Heart right ventricle (tissue), 16 donors: ENCODE measurements around the gene LDLRAD4. TPM values are rescaled to one million over a fixed set of nuclear protein-coding genes. Genes with fewer than 3 reads are reported as not detected.

Experiments used
- ATAC-seq, 8 donors: fragments of 200-7000 bp; cut with Tn5 transposase; one replicate each; pipeline ENCODE4 v1.9.1; 2020; ENCODE audit warnings: mild to moderate bottlenecking in 8 of 8, moderate library complexity in 8 of 8, moderate number of reproducible peaks in 1 of 8
- DNase-seq, 2 donors: peaks; one replicate each; pipeline ENCODE4 v3.0.0-alpha.2; 2020
- H3K27ac ChIP-seq, 10 donors: fragments of 200-600 bp; sonication (generic) in 2 of 10; one replicate each; pipeline versions ENCODE4 v1.5.0 to v1.8.0; 2020 to 2022; ENCODE audit warnings: mild to moderate bottlenecking in 3 of 10
- H3K27me3 ChIP-seq, 7 donors: fragments of 200-600 bp; one replicate each; pipeline ENCODE4 v1.8.0; 2021 to 2022; ENCODE audit warnings: mild to moderate bottlenecking in 2 of 7
- H3K36me3 ChIP-seq, 9 donors: fragments of 200-600 bp; sonication (generic) in 1 of 9; one replicate each; pipeline versions ENCODE4 v1.5.0 to v1.8.0; 2020 to 2022; ENCODE audit warnings: mild to moderate bottlenecking in 2 of 9
- H3K4me1 ChIP-seq, 9 donors: fragments of 200-600 bp; sonication (generic) in 1 of 9; one replicate each; pipeline versions ENCODE4 v1.5.0 to v1.8.0; 2020 to 2022; ENCODE audit warnings: mild to moderate bottlenecking in 4 of 9
- H3K4me3 ChIP-seq, 10 donors: fragments of 200-600 bp; sonication (generic) in 2 of 10; one replicate each; pipeline versions ENCODE4 v1.5.0 to v1.8.0; 2020 to 2022; ENCODE audit warnings: mild to moderate bottlenecking in 7 of 10, moderate library complexity in 2 of 10
- H3K9me3 ChIP-seq, 11 donors: fragments of 200-600 bp in 10 of 11; sonication (generic) in 2 of 11; one replicate each; pipeline versions ENCODE4 v1.5.0 to v1.8.0; 2013 to 2022; ENCODE audit warnings: mild to moderate bottlenecking in 2 of 11, control low read depth in 1 of 11, moderate library complexity in 1 of 11
- WGBS, 2 donors: extraction: QIAGEN DNeasy Blood & Tissue Kit; methylation state at CpG; one replicate each; pipeline ENCODE4 v1.1.7; 2013; ENCODE audit warnings: inconsistent platforms in 1 of 2; 5-methylcytosine and 5-hydroxymethylcytosine counted together
- intact Hi-C, 10 donors: fragments of 100-400 bp; cut with DNase I; formaldehyde crosslinking; loops; one replicate each; pipeline versions ENCODE4 v1.11.1 to v1.14.2; 2022
- polyA plus RNA-seq, 2 donors: library from polyadenylated mRNA; stranded (reverse); fragments of 200-250 nt; gene quantifications; one replicate each; pipeline ENCODE4 v1.2.3, GENCODE V29; 2013
- total RNA-seq, 10 donors: library from RNA; stranded (reverse); fragmentation: NEBNext Ultra II Directional in 3 of 10; extraction: Animal tissue kit (Norgen Biotek cat#: 25700) in 3 of 10; gene quantifications; one replicate each; pipeline versions ENCODE4 v1.2.1 to v1.2.4, GENCODE V29; 2021 to 2023
- TF ChIP-seq, protein P1 (sequence below), 9 donors: fragments of 200-600 bp; sonication (generic) in 2 of 9; IDR thresholded peaks; one replicate each; pipeline versions ENCODE4 v1.5.0 to v1.8.0; 2021 to 2022; ENCODE audit warnings: antibody characterized with exemption in 9 of 9, mild to moderate bottlenecking in 5 of 9, moderate library complexity in 1 of 9
- donor health status: Arrhythmogenic right ventricular cardiomyopathy.
- donor health status: ischemic (EF 13 %, LVEDD 7.1; RV severe dilation, severe dysfunction).
- donor health status: healthy with polysubstance abuse.
- donor health status: DM: no; HTN: yes; CAD: no.
- donor health status: DM: no; HTN: no; CAD: no.
- donor health status: ischemic (EF 25% LVEDD 6.9; RV normal size, moderate dysfunction).
- donor health status: ischemic (EF 25% LVEDD 5.7; RV mildly dilated, moderate dysfunction).
- donor health status: healthy.
- donor health status: DM: yes; HTN: yes; CAD: no.
- donor health status: Ischemic cardiomyopathy.
- donor health status: ischemic (EF 35%, LVEDD 5.7; RV mildly dilated, moderate dysfunction).
- donor health status: nonischemic (EF 11% LVEDD 7.7; RV severe dilation, severe dysfunction).
- donor health status: DM: yes; HTN: yes; CAD: no.
- donor health status: PGD.
- donor health status: ischemic (EF 29% LVEDD 5.4; RV normal size, mild dysfunction).
- donor health status: nonischemic (EF 23%, LVEDD 6.1; RV moderate dilation, normal function).

The LDLRAD4 gene
- total and polyA plus RNA-seq, 12 donors: 5.4 to 74.6 (median 34.6) TPM

DNA sequence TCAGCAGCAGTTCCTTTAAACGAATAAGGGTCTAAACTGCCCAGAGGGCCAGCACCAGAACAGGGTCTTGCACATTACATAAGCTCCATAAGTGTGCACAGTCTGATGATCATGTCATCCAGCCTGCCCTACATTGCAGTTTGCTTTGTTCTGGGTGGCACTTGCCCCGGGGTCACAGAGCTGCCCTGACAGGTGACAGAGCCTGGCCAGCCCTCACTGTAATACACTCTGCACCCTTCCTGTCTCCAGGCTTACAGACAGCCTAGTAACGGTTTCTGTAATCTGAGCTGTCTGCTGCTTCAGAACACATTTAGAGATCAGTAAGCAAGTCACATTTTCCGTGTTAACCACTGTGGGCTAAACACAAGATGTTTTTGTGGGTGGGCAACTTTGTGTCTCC is 294.5 kb downstream of the LDLRAD4 start:
- Histone ChIP-seq H3K9me3 (peaks cover 0 to 19% (median 2%) of the 10 kb centered on the region in 11 donors), H3K36me3 (peaks cover 0 to 16% (median 0%) of the 10 kb centered on the region in 9 donors), H3K27me3 (no peaks in the 10 kb centered on the region), H3K4me3 (no peak overlapping the region), H3K27ac (peak overlapping the region in 5 of 10 donors; percentile 21 to 57 (median 50)), H3K4me1 (peaks cover 0 to 18% (median 6%) of the 10 kb centered on the region in 9 donors)
- TF ChIP-seq, protein P1, sequence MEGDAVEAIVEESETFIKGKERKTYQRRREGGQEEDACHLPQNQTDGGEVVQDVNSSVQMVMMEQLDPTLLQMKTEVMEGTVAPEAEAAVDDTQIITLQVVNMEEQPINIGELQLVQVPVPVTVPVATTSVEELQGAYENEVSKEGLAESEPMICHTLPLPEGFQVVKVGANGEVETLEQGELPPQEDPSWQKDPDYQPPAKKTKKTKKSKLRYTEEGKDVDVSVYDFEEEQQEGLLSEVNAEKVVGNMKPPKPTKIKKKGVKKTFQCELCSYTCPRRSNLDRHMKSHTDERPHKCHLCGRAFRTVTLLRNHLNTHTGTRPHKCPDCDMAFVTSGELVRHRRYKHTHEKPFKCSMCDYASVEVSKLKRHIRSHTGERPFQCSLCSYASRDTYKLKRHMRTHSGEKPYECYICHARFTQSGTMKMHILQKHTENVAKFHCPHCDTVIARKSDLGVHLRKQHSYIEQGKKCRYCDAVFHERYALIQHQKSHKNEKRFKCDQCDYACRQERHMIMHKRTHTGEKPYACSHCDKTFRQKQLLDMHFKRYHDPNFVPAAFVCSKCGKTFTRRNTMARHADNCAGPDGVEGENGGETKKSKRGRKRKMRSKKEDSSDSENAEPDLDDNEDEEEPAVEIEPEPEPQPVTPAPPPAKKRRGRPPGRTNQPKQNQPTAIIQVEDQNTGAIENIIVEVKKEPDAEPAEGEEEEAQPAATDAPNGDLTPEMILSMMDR (IDR thresholded peaks at IDR 0.05): no peak
- 23 to 40% methylated on average over 4 of the region's 4 CpGs for WGBS, 2 donors
- ATAC-seq (peak; percentile 25 to 97 (median 89)), DNase-seq (peak in 1 of 2 donors; percentile 25)
- intact Hi-C loops: loop anchor here in 2 of 10 donors (10.0 kb wide), 2 partner anchors 68 to 118 kb away; no protein-coding TSS in a partner anchor

GRCh38 chr18:13513481-13513880 is 294.9 kb downstream of the LDLRAD4 start:
- ATAC-seq (peak in 1 of 8 donors; percentile 30), DNase-seq (no peak)
- no peaks in the 10 kb centered on the region for H3K27me3 ChIP-seq
- no peak overlapping the region for H3K4me3 ChIP-seq
- intact Hi-C loops: loop anchor here in 2 of 10 donors (10.0 kb wide), 2 partner anchors 69 to 119 kb away; no protein-coding TSS in a partner anchor
- peaks cover 0 to 20% (median 4%) of the 10 kb centered on the region in 11 donors for H3K9me3 ChIP-seq
- WGBS, 2 donors: 89 to 94% methylated on average over 5 of the region's 5 CpGs
- peaks cover 0 to 20% (median 0%) of the 10 kb centered on the region in 9 donors for H3K36me3 ChIP-seq
- peak overlapping the region in 5 of 10 donors; percentile 21 to 57 (median 50) for H3K27ac ChIP-seq
- TF ChIP-seq, protein P1 (IDR thresholded peaks at IDR 0.05): no peak
- H3K4me1 ChIP-seq: peaks cover 0 to 18% (median 6%) of the 10 kb centered on the region in 9 donors

DNA sequence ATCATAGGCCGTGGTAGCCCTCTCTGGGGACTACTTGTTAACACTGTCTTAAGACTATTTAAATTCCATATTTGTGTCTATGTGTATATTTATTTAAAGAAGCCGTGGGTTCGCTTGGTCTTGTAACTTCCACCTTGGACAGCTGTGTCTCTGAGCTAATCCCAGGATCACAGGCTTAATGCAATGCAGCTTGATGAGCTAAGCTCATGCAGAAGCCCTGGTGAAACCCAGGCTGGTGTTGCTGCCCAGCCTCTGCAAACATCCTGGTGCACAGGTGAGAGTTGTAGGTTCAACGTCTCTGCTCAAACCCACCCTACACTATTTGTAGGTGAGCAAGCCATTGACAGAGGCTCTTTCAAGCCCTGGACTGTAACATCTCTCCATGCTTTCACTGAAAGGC is 296.0 kb downstream of the LDLRAD4 start:
- peaks cover 0 to 20% (median 6%) of the 10 kb centered on the region in 11 donors for H3K9me3 ChIP-seq
- DNase-seq (no peak), ATAC-seq (no peak)
- H3K27ac ChIP-seq: no peak overlapping the region
- no peaks in the 10 kb centered on the region for H3K27me3 ChIP-seq
- intact Hi-C loops: loop anchor here in 2 of 10 donors (10.0 kb wide), 2 partner anchors 70 to 120 kb away; no protein-coding TSS in a partner anchor
- WGBS, 2 donors: 92 to 94% methylated on average over 4 of the region's 4 CpGs
- no peak overlapping the region for H3K4me3 ChIP-seq
- H3K36me3 ChIP-seq: peaks cover 0 to 20% (median 0%) of the 10 kb centered on the region in 9 donors
- peaks cover 0 to 18% (median 6%) of the 10 kb centered on the region in 9 donors for H3K4me1 ChIP-seq
- TF ChIP-seq, protein P1 (IDR thresholded peaks at IDR 0.05): no peak

DNA sequence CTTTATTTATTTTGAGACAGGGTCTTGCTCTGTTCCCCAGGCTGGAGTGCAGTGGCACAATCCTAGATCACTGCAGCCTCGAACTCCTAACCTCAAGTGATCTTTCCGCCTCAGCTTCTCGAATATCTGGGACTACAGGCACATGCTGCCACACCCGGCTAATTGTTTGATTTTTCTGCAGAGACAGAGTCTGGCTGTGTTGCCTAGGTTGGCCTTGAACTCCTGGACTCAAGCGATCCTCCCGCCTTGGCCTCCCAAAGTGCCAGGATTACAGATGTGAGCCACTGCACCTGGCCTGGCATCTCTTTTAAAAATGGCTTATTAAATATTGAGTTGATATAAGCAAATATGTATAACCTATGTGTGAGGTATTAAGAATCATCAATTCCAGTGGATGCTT is 298.3 kb downstream of the LDLRAD4 start:
- DNase-seq (no peak), ATAC-seq (no peak)
- Histone ChIP-seq H3K4me1 (peaks cover 0 to 32% (median 23%) of the 10 kb centered on the region in 9 donors), H3K9me3 (peaks cover 0 to 20% (median 6%) of the 10 kb centered on the region in 11 donors), H3K4me3 (no peak overlapping the region), H3K27me3 (no peaks in the 10 kb centered on the region), H3K36me3 (peaks cover 0 to 20% (median 0%) of the 10 kb centered on the region in 9 donors), H3K27ac (no peak overlapping the region)
- WGBS, 2 donors: 98 to 99% methylated on average over 6 of the region's 6 CpGs
- TF ChIP-seq, protein P1 (IDR thresholded peaks at IDR 0.05): no peak
- intact Hi-C loops: loop anchor here in 2 of 10 donors (10.0 kb wide), 2 partner anchors 72 to 122 kb away; no protein-coding TSS in a partner anchor
